ENCODE data around the gene CENPN. TPM values are rescaled to one million over a fixed set of nuclear protein-coding genes. Genes with fewer than 3 reads are reported as not detected.

CENPN gene
- total RNA-seq, 1 donor from 2014 or later: 10.0 TPM

DNA sequence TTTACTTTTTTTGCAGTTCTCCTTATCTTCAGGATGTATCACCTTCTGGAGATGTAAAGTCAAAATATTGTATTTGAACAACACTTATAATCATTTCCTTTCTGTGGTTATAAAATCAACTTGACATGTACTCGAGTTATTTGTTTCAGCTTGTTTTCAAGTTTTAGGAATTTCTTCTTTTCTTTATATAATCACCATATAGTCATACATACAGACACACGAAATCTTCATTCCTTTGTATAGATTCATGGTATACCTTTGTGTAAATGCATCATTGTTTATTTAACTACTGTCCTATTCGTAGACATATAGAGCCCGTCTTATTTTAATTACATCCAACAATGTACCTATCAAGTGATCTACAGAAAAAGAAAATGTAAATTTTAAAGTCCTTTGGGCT lies 40.4 kb upstream of the CENPN start:
- Mint-ChIP-seq H3K9me3 (ENCODE audit: unreplicated experiment) (peaks cover under 1% of the 10 kb centered on the region), H3K36me3 (ENCODE audit: unreplicated experiment) (no peaks in the 10 kb centered on the region), H3K27me3 (ENCODE audit: unreplicated experiment) (no peaks in the 10 kb centered on the region), H3K4me1 (ENCODE audit: unreplicated experiment) (peaks cover 4% of the 10 kb centered on the region), H3K27ac (ENCODE audit: unreplicated experiment) (no peak overlapping the region), H3K4me3 (ENCODE audit: unreplicated experiment) (no peak overlapping the region)
- TF ChIP-seq, protein P1, sequence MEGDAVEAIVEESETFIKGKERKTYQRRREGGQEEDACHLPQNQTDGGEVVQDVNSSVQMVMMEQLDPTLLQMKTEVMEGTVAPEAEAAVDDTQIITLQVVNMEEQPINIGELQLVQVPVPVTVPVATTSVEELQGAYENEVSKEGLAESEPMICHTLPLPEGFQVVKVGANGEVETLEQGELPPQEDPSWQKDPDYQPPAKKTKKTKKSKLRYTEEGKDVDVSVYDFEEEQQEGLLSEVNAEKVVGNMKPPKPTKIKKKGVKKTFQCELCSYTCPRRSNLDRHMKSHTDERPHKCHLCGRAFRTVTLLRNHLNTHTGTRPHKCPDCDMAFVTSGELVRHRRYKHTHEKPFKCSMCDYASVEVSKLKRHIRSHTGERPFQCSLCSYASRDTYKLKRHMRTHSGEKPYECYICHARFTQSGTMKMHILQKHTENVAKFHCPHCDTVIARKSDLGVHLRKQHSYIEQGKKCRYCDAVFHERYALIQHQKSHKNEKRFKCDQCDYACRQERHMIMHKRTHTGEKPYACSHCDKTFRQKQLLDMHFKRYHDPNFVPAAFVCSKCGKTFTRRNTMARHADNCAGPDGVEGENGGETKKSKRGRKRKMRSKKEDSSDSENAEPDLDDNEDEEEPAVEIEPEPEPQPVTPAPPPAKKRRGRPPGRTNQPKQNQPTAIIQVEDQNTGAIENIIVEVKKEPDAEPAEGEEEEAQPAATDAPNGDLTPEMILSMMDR (IDR thresholded peaks at IDR 0.05): no peak
- DNase-seq (ENCODE audit: extremely low spot score, unreplicated experiment): no peak

DNA sequence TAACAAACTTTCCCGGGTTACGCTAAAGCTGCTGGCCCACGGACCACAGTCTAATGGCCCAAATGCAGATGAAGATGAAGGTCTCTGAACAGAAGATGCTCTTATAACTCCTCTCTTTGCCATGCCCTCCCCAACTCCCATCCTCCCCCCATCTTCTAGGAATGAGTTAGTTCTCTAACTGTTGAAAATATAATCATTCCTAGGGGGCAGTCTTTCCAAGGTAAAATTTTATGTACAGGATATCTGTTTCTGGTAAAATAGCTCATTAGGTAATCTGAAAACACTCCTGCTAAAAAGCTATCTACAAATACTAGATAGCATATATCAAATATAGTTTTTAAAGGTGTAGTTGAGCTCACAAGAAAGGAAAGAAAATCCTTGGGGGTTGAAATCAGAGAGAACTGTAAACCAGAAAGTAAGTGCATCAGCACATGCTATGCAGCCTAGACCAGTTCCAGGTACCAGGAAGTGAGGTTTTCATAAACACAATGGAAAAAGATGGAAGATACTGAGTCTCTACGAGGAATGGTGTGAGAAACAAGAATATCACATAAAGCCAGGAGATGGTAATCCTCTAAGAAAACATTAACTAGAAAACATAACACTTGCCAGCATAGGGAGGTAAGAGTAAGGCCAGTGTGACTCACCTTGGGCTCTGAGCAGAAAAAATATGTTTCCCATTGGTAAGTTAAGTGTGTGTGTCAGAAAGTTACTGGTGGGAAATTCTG lies 38.5 kb upstream of the CENPN start:
- H3K27ac Mint-ChIP-seq (ENCODE audit: unreplicated experiment): no peak overlapping the region
- DNase-seq (ENCODE audit: extremely low spot score, unreplicated experiment): no peak
- no peaks in the 10 kb centered on the region for H3K9me3 Mint-ChIP-seq (ENCODE audit: unreplicated experiment)
- H3K4me1 Mint-ChIP-seq (ENCODE audit: unreplicated experiment): peaks cover 4% of the 10 kb centered on the region
- no peaks in the 10 kb centered on the region for H3K36me3 Mint-ChIP-seq (ENCODE audit: unreplicated experiment)
- no peak overlapping the region for H3K4me3 Mint-ChIP-seq (ENCODE audit: unreplicated experiment)
- H3K27me3 Mint-ChIP-seq (ENCODE audit: unreplicated experiment): no peaks in the 10 kb centered on the region
- TF ChIP-seq, protein P1 (IDR thresholded peaks at IDR 0.05): no peak

DNA sequence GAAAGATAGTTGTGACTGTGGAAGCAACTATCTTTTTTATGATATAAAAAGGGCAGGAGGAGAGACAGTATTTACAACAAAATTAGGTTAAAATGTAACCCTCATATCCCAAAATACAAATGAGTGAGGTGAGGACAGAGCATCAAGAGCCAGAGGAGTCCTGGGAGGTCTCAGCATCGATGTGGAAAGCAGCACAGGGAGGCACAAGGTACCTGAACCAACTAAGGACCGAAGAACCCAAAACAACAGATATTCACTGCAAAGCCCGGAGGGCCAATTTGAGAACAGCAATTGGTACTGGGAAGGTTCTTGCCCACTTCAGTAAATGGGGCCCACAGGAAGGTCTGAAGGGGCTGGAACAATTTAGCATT lies 37.9 kb upstream of the CENPN start:
- TF ChIP-seq, protein P1 (IDR thresholded peaks at IDR 0.05): no peak
- Mint-ChIP-seq H3K27ac (ENCODE audit: unreplicated experiment) (no peak overlapping the region), H3K4me1 (ENCODE audit: unreplicated experiment) (peaks cover 4% of the 10 kb centered on the region), H3K4me3 (ENCODE audit: unreplicated experiment) (no peak overlapping the region), H3K27me3 (ENCODE audit: unreplicated experiment) (no peaks in the 10 kb centered on the region), H3K36me3 (ENCODE audit: unreplicated experiment) (peaks cover 2% of the 10 kb centered on the region), H3K9me3 (ENCODE audit: unreplicated experiment) (no peaks in the 10 kb centered on the region)
- no peak for DNase-seq (ENCODE audit: extremely low spot score, unreplicated experiment)

DNA sequence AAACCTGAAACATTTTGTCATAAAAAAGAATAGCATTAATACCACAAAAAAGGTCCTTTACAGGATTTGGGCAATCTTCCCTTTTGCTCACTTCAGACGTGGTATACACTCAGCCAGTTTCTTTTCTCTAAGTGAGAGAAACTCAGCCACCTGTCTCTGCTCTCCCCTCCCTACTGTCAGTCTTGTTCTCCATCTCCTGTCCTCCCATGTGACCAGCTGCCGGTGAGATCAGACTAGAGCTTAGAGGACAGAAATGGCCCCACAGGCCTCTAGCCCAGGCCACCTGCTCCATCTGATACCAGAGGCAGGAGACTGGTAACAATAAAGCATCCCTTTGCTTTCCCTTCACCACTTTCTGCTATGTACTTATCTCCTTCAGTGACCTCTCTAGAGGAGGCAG lies 35.2 kb upstream of the CENPN start:
- Mint-ChIP-seq H3K36me3 (ENCODE audit: unreplicated experiment) (peaks cover 15% of the 10 kb centered on the region), H3K27ac (ENCODE audit: unreplicated experiment) (no peak overlapping the region)

DNA sequence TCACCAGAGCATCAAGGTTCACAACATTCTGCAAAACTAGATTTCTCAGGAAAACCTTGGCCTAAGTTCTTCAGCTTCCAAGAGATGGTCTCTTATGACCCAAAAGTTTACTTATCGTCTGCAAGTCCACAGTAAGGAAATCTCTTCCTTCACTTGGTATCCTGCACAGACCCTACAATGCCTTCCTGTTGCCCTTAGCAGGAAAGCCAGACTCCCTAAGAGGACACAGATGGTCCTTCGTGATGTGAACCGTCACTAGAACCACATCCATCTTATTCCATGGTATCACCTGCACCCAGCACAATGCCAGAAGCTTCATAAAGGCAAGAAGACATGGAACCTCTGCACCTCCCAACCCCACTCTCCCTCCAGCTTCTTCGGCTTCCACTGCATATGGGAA lies 34.4 kb upstream of the CENPN start:
- Mint-ChIP-seq H3K4me1 (ENCODE audit: unreplicated experiment) (no peaks in the 10 kb centered on the region), H3K9me3 (ENCODE audit: unreplicated experiment) (no peaks in the 10 kb centered on the region), H3K36me3 (ENCODE audit: unreplicated experiment) (peaks cover 18% of the 10 kb centered on the region)

More for the DNA sequence above, 35.2 kb upstream of the CENPN start:
- Mint-ChIP-seq H3K4me1 (ENCODE audit: unreplicated experiment) (no peaks in the 10 kb centered on the region), H3K9me3 (ENCODE audit: unreplicated experiment) (no peaks in the 10 kb centered on the region), H3K4me3 (ENCODE audit: unreplicated experiment) (no peak overlapping the region), H3K27me3 (ENCODE audit: unreplicated experiment) (no peaks in the 10 kb centered on the region)
- TF ChIP-seq, protein P1 (IDR thresholded peaks at IDR 0.05): no peak
- DNase-seq (ENCODE audit: extremely low spot score, unreplicated experiment): no peak

More for the DNA sequence above, 34.4 kb upstream of the CENPN start:
- Mint-ChIP-seq H3K4me3 (ENCODE audit: unreplicated experiment) (no peak overlapping the region), H3K27me3 (ENCODE audit: unreplicated experiment) (no peaks in the 10 kb centered on the region), H3K27ac (ENCODE audit: unreplicated experiment) (no peak overlapping the region)
- TF ChIP-seq, protein P1 (IDR thresholded peaks at IDR 0.05): no peak
- DNase-seq (ENCODE audit: extremely low spot score, unreplicated experiment): no peak
